Upper lobe of left lung (tissue), 6 donors: Measurements from ENCODE around the gene TMEM271. TPM values are rescaled to one million over a fixed set of nuclear protein-coding genes. Genes with fewer than 3 reads are reported as not detected.

Experiments
- ATAC-seq, 2 donors: fragments of 200-7000 bp; cut with Tn5 transposase; one replicate each; pipeline ENCODE4 v1.9.1; 2022; ENCODE audit warnings: mild to moderate bottlenecking in 2 of 2, moderate library complexity in 2 of 2; ENCODE audit not compliant: low FRiP score in 2 of 2
- DNase-seq, 2 donors: peaks; one replicate each; pipeline ENCODE4 v3.0.0-alpha.2; 2019 to 2020
- H3K27ac ChIP-seq, 4 donors: fragments of 200-600 bp; sonication (generic); one replicate each; pipeline ENCODE4 v1.5.1; 2016 to 2019
- H3K27me3 ChIP-seq, 4 donors: fragments of 200-600 bp; sonication (generic); one replicate each; pipeline ENCODE4 v1.5.1; 2017 to 2019
- H3K36me3 ChIP-seq, 4 donors: fragments of 200-600 bp; sonication (generic); one replicate each; pipeline ENCODE4 v1.5.1; 2016 to 2019
- H3K4me1 ChIP-seq, 4 donors: fragments of 200-600 bp; sonication (generic); one replicate each; pipeline ENCODE4 v1.5.1; 2018 to 2019
- H3K4me3 ChIP-seq, 4 donors: fragments of 200-600 bp; sonication (generic); one replicate each; pipeline ENCODE4 v1.5.1; 2017 to 2019; ENCODE audit warnings: mild to moderate bottlenecking in 2 of 4, moderate library complexity in 1 of 4
- H3K9me3 ChIP-seq, 4 donors: fragments of 200-600 bp; sonication (generic); one replicate each; pipeline ENCODE4 v1.5.1; 2018 to 2019
- EP300 ChIP-seq, 4 donors: sonication (generic); formaldehyde crosslinking; IDR thresholded peaks; one replicate each; pipeline ENCODE4 v1.5.1; 2017; ENCODE audit warnings: antibody characterized with exemption in 4 of 4, control low read depth in 2 of 4
- POLR2A ChIP-seq, 4 donors: fragments of 450-650 bp; IDR thresholded peaks; one replicate each; pipeline ENCODE4 v1.5.1; 2016 to 2017; ENCODE audit warnings: antibody characterized with exemption in 4 of 4, mild to moderate bottlenecking in 2 of 4
- POLR2AphosphoS5 ChIP-seq, 2 donors: sonication (generic); formaldehyde crosslinking; IDR thresholded peaks; one replicate each; pipeline ENCODE4 v1.5.1; 2017; ENCODE audit warnings: antibody characterized with exemption in 2 of 2
- WGBS, 2 donors: methylation state at CpG; one replicate each; pipeline ENCODE4 v1.1.5; 2017 to 2018; 5-methylcytosine and 5-hydroxymethylcytosine counted together
- total RNA-seq, 6 donors: library from RNA; depleted of rRNA in 4 of 6; stranded (reverse); fragments of >200 nt in 4 of 6; gene quantifications; one replicate each; pipeline versions ENCODE4 v1.1.0 to v1.2.1, GENCODE V29; 2016 to 2021
- TF ChIP-seq, protein P1 (sequence below), 6 experiments: fragments of 450-650 bp in 4 of 6; fragments of 200-600 bp in 2 of 6; sonication (generic) in 2 of 6; IDR thresholded peaks; one replicate each; pipeline ENCODE4 v1.5.1; 2016 to 2019; ENCODE audit warnings: antibody characterized with exemption in 6 of 6
- donor health status: DM: no; HTN: no; CAD: no; lungs with moderate emphysema.
- donor health status: DM: no; HTN: yes; CAD: no; lungs with severe emphysema.

Gene TMEM271
- total RNA-seq, 6 donors from 2014 or later = not detected

DNA sequence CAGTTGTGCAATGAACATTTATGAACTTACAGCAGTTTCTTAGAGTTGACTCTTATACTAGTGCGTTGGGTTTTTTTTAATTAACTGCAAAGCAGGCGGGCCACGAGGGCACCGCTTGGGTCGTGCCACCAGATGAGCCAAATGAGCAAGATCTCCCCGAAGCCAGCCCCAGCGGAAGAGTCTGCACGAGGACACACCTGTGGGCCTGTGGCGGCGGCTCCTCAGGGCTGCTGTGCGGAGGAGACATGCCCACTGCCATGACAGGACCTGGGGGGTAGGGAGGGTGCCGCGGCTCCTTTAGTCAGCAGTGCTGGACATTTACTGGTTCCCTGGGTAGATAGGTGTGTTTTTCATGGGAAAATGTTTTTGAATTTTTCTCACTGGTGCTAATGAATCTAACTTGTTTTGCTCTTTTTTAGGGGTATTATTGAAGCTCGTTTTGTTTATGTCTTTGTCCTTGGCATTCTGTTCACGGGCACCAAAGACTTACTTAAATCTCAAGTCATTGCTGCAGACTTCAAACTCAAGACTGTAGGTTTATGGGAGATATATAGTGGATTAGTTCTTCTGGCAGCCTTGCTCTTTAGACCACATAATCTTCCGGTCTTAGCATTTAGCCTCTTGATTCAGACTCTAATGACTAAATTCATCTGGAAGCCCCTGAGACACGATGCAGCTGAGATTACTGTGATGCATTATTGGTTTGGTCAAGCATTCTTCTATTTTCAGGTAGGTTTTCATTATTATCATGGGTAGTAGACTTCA lies 45.9 kb downstream of the TMEM271 start:
- Histone ChIP-seq H3K9me3 (no peaks in the 10 kb centered on the region), H3K27me3 (no peaks in the 10 kb centered on the region), H3K4me1 (no peaks in the 10 kb centered on the region), H3K27ac (no peak overlapping the region), H3K36me3 (peaks cover 8 to 95% (median 75%) of the 10 kb centered on the region in 4 donors), H3K4me3 (no peak overlapping the region)
- WGBS, 2 donors = 89 to 92% methylated on average over 17 of the region's 17 CpGs
- TF ChIP-seq EP300 (IDR thresholded peaks at IDR 0.05) (no peak), POLR2A (IDR thresholded peaks at IDR 0.05) (no peak), POLR2AphosphoS5 (IDR thresholded peaks at IDR 0.05) (no peak)
- TF ChIP-seq, protein P1, sequence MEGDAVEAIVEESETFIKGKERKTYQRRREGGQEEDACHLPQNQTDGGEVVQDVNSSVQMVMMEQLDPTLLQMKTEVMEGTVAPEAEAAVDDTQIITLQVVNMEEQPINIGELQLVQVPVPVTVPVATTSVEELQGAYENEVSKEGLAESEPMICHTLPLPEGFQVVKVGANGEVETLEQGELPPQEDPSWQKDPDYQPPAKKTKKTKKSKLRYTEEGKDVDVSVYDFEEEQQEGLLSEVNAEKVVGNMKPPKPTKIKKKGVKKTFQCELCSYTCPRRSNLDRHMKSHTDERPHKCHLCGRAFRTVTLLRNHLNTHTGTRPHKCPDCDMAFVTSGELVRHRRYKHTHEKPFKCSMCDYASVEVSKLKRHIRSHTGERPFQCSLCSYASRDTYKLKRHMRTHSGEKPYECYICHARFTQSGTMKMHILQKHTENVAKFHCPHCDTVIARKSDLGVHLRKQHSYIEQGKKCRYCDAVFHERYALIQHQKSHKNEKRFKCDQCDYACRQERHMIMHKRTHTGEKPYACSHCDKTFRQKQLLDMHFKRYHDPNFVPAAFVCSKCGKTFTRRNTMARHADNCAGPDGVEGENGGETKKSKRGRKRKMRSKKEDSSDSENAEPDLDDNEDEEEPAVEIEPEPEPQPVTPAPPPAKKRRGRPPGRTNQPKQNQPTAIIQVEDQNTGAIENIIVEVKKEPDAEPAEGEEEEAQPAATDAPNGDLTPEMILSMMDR (IDR thresholded peaks at IDR 0.05) = no peak
- no peak for ATAC-seq
- DNase-seq = peak in 1 of 2 donors; percentile 52

DNA sequence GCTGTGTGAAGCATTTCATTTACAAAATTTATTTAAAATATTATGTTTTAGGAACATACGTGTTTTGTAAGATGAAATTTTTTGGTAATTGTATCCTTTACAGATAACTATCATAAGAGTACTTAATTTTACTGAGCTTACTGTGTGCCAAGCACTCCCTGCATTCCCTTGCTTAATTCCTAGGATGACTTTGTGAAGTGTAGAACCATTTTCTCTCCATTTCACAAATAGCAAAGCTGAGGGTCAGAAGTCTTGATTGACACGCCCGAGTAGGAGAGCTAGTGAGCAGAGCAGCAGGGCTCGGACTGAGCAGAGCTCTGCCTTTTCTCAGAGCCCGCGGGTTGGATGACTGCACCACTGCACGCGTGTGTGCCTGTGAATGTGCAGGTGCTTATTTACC lies 46.5 kb downstream of the TMEM271 start:
- H3K36me3 ChIP-seq = peaks cover 8 to 94% (median 74%) of the 10 kb centered on the region in 4 donors
- no peak for DNase-seq
- 96 to 100% methylated on average over 8 of the region's 8 CpGs for WGBS, 2 donors

DNA sequence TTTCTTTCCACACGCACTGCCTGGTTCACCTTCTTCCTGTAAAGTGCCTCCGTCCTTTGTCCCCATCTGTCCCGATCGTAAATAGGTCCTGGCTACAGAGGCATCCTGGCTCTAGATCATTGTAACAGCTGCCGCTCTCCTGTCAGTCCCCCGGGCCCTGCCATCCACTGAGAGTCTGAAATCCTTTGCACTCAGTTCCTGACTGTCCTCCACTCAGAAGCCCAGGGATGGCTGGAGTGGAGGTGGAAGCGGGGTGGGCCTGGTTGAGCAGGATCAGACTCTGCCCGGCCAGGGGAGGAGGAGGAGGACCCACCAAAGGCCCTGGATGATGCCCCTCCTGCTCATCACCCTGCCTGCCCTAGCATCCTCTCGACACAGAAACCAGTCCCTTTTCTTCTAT lies 47.3 kb downstream of the TMEM271 start:
- no peak overlapping the region for H3K27ac ChIP-seq
- no peak overlapping the region for H3K4me3 ChIP-seq
- no peak for DNase-seq
- peaks cover 10 to 94% (median 74%) of the 10 kb centered on the region in 4 donors for H3K36me3 ChIP-seq
- no peak for TF ChIP-seq POLR2AphosphoS5 (IDR thresholded peaks at IDR 0.05)
- TF ChIP-seq, protein P1 (IDR thresholded peaks at IDR 0.05) = no peak
- TF ChIP-seq POLR2A (IDR thresholded peaks at IDR 0.05) = no peak
- no peak for TF ChIP-seq EP300 (IDR thresholded peaks at IDR 0.05)
- H3K4me1 ChIP-seq = no peaks in the 10 kb centered on the region
- 92 to 93% methylated on average over 9 of the region's 9 CpGs for WGBS, 2 donors
- no peak for ATAC-seq
- no peaks in the 10 kb centered on the region for H3K27me3 ChIP-seq
- no peaks in the 10 kb centered on the region for H3K9me3 ChIP-seq

More for the DNA sequence above, 46.5 kb downstream of the TMEM271 start:
- ATAC-seq = no peak
- Histone ChIP-seq H3K4me1 (no peaks in the 10 kb centered on the region), H3K27me3 (no peaks in the 10 kb centered on the region), H3K9me3 (no peaks in the 10 kb centered on the region), H3K4me3 (no peak overlapping the region), H3K27ac (no peak overlapping the region)
- TF ChIP-seq, protein P1 (IDR thresholded peaks at IDR 0.05) = no peak
- TF ChIP-seq POLR2AphosphoS5 (IDR thresholded peaks at IDR 0.05) (no peak), EP300 (IDR thresholded peaks at IDR 0.05) (no peak), POLR2A (IDR thresholded peaks at IDR 0.05) (no peak)

DNA sequence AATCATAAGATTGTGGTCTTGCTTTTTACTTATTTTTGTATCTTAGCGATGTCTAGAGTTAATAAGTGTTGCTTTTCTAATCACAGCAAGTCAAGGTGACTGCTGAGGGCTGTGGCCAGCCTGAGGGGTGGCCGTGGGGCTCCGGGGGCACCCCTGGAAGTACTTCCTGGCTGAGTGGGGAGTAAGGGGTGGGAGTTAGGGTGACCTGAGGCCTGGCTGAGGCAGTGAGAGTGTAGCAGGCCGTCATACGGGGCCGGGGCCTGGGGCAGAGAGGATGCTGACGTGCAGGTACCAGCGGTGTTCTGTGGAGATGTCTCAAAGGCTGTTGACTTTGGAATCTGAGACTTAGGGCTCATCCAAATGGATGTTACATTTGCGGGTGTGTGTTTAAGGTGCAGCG lies 47.8 kb downstream of the TMEM271 start:
- no peak for ATAC-seq
- WGBS, 2 donors = 95 to 97% methylated on average over 10 of the region's 10 CpGs
- peaks cover 15 to 94% (median 75%) of the 10 kb centered on the region in 4 donors for H3K36me3 ChIP-seq

More for the DNA sequence above, 47.8 kb downstream of the TMEM271 start:
- TF ChIP-seq EP300 (IDR thresholded peaks at IDR 0.05) (no peak), POLR2A (IDR thresholded peaks at IDR 0.05) (no peak)
- TF ChIP-seq, protein P1 (IDR thresholded peaks at IDR 0.05) = no peak
- H3K27me3 ChIP-seq = no peaks in the 10 kb centered on the region
- no peaks in the 10 kb centered on the region for H3K9me3 ChIP-seq
- H3K4me1 ChIP-seq = no peaks in the 10 kb centered on the region
- peak in 1 of 2 donors; percentile 50 for DNase-seq
- no peak overlapping the region for H3K4me3 ChIP-seq
- H3K27ac ChIP-seq = no peak overlapping the region
